Panc1 (cell line): Measurements from ENCODE around the gene DUSP9. TPM values are rescaled to one million over a fixed set of nuclear protein-coding genes. Genes with fewer than 3 reads are reported as not detected.

ENCODE experiments used
- ATAC-seq: fragments of 200-7000 bp; cut with Tn5 transposase; 2 replicates; pipeline ENCODE4 v1.9.1; 2020; ENCODE audit warnings: mild to moderate bottlenecking, moderate library complexity
- BruUV-seq: library from RNA; stranded (reverse); fragments of 400-500 nt; replicated peaks from 2 replicates; lab custom pipeline; 2021; lab: Mats Ljungman, UMichigan
- CTCF ChIA-PET: fragments of 300-600 bp; sonication (Branson Sonifier 250); formaldehyde crosslinking; loops from one replicate; lab custom pipeline; 2022; ENCODE audit warnings: antibody characterized with exemption; lab: Charles Lee
- POLR2A ChIA-PET: fragments of 300-600 bp; sonication (Branson Sonifier 250); formaldehyde crosslinking; loops from one replicate; lab custom pipeline; 2022; ENCODE audit warnings: antibody characterized with exemption; lab: Charles Lee
- DNase-seq: peaks from one replicate; pipeline ENCODE4 v3.0.0-alpha.2; 2010; ENCODE audit warnings: low read depth, low spot score
- H3K27ac ChIP-seq: 2 replicates; pipeline ENCODE4 v1.5.1; 2011; ENCODE audit warnings: mild to moderate bottlenecking, low read length, inconsistent platforms
- H3K27me3 ChIP-seq: fragments of 200-500 bp; sonication (Bioruptor generic); 2 replicates; pipeline ENCODE4 v1.6.0; 2014; ENCODE audit warnings: low read length, inconsistent platforms; ENCODE audit not compliant: control insufficient read depth, insufficient read depth
- H3K36me3 ChIP-seq: fragments of 200-500 bp; sonication (Bioruptor generic); 2 replicates; pipeline ENCODE4 v1.5.1; 2014; ENCODE audit warnings: inconsistent platforms, mild to moderate bottlenecking, low read length, moderate library complexity; ENCODE audit not compliant: control insufficient read depth, insufficient read depth
- H3K4me1 ChIP-seq: 2 replicates; pipeline ENCODE4 v1.5.1; 2011; ENCODE audit warnings: inconsistent platforms, mild to moderate bottlenecking, low read length, moderate library complexity; ENCODE audit not compliant: control insufficient read depth, insufficient read depth
- H3K4me3 ChIP-seq, 2 experiments: 2 replicates each; pipeline ENCODE4 v1.5.1; 2011 to 2012; ENCODE audit warnings: low read depth in 2 of 2, low read length in 2 of 2, mild to moderate bottlenecking in 2 of 2, inconsistent platforms in 1 of 2, moderate library complexity in 1 of 2
- H3K9me3 ChIP-seq: fragments of 200-500 bp; sonication (Bioruptor generic); 2 replicates; pipeline ENCODE4 v1.5.1; 2014; ENCODE audit warnings: low read depth, mild to moderate bottlenecking, inconsistent platforms, low read length, moderate library complexity; ENCODE audit not compliant: control insufficient read depth, insufficient read depth
- POLR2AphosphoS5 ChIP-seq: IDR thresholded peaks from 2 replicates; pipeline ENCODE4 v1.6.1; 2012; ENCODE audit warnings: mild to moderate bottlenecking, low read depth, low read length, moderate library complexity
- SIN3A ChIP-seq: IDR thresholded peaks from 2 replicates; pipeline ENCODE4 v1.6.1; 2012; ENCODE audit warnings: low read depth, mild to moderate bottlenecking, low read length, moderate library complexity, borderline replicate concordance; ENCODE audit not compliant: insufficient read depth
- TCF7L2 ChIP-seq: IDR thresholded peaks from 2 replicates; pipeline ENCODE4 v1.6.1; 2011; ENCODE audit warnings: mild to moderate bottlenecking, low read depth, low read length, inconsistent platforms
- in situ Hi-C: cut with HindIII; loops from 2 replicates; pipeline ENCODE4 v1.10.0; 2016; ENCODE audit warnings: low sequenced_read_pairs, low pct_unique_long_range_greater_than_20kb
- intact Hi-C: fragments of 100-400 bp; cut with micrococcal nuclease; formaldehyde crosslinking; loops from one replicate; pipeline ENCODE4 v1.10.0; 2022; ENCODE audit not compliant: unreplicated experiment
- total RNA-seq: library from RNA; stranded (reverse); gene quantifications from one replicate; pipeline ENCODE4 v1.2.1, GENCODE V29; 2021; ENCODE audit not compliant: unreplicated experiment
- TF ChIP-seq, protein P1 (sequence below), 2 experiments: IDR thresholded peaks; 2 replicates each; pipeline ENCODE4 v1.6.1; 2011 to 2012; ENCODE audit warnings: low read depth in 2 of 2, control low read depth in 1 of 2, low read length in 1 of 2, mild to moderate bottlenecking in 1 of 2, moderate library complexity in 1 of 2; ENCODE audit not compliant: insufficient read depth in 1 of 2
- TF ChIP-seq, protein P2 (sequence below): fragments of 450-650 bp; IDR thresholded peaks from 2 replicates; pipeline ENCODE4 v1.5.1; 2017; ENCODE audit warnings: mild to moderate bottlenecking

DUSP9 gene
- total RNA-seq, 1 experiment from 2014 or later = 7.1 TPM

DNA sequence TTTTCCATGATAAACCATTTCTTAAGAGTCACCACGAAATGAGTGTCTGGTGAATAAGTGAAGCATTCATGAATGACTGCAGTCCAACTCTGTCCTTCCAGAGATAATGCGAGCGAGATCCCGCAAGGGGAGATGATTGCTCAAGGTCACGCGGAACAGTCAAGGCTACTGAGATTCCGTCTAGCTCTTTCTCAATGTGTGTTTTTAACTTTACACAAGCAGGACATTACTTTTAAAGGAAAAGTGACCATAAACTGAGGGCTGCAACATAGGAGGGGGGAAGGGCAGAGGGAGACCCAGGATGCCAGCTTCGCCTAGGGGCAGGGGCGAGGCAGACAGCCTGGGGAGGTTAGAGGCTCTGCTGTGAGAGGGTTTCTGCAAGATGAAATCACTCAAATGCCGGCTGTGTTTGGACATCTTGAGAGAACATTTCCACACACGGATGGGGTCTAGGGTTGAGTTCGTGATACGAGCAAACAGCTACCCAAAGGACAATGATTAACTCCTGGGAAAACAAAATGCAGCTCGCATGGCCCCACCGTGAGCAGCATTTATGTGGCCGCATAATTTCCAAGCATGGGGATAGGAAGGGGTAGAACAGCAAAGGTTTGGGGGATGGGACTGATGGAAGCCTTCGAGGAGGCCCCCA lies 24.2 kb upstream of the DUSP9 start (continued):
- no peak for TF ChIP-seq SIN3A

DNA sequence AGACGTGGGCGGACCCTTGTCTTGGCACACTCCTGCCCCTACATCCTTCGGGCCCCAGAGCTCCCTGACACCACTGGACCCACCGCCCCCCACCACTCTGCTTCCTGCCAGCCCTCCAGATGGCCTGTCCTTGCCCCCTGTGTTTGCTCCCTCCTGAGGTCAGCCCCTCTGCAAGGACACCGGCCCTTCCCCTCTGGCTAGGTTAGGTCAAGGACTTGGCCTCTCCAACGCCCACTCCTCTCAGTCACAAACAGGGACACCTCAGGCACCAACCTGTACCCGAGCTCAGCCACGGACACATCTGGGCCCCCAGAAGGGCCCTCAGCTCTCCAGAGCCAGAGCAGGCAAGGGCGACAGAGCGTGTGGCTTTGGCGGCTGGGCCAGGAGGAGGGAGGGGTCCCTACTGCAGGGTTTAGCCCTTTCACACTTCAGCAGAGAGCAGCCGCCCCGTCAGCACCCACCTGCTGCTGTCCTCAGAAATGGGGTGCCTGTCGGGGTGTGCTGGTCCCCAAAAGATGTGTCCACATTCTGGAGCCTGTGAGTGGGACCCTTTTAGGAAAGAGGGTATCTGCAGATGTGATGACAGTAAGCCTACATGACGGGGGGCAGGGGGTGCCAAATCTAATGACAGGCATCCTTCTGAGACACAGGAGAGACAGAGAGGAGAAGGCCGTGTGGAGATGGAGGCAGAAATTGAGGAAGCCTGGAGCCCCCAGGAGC lies 23.5 kb upstream of the DUSP9 start:
- ChIA-PET POLR2A (no interaction called here), CTCF (interaction anchor here (0.6 kb wide), 1 partner anchor 14 kb away, joined by 3 read pairs; no protein-coding TSS in a partner anchor)
- no peaks in the 10 kb centered on the region for H3K27me3 ChIP-seq
- H3K36me3 ChIP-seq = no peaks in the 10 kb centered on the region
- intact Hi-C loops = no loop called here
- no peaks in the 10 kb centered on the region for H3K9me3 ChIP-seq
- H3K27ac ChIP-seq = no peak overlapping the region
- in situ Hi-C loops = no loop called here
- TF ChIP-seq POLR2AphosphoS5 (no peak), TCF7L2 (no peak), SIN3A (no peak)
- TF ChIP-seq, protein P1, sequence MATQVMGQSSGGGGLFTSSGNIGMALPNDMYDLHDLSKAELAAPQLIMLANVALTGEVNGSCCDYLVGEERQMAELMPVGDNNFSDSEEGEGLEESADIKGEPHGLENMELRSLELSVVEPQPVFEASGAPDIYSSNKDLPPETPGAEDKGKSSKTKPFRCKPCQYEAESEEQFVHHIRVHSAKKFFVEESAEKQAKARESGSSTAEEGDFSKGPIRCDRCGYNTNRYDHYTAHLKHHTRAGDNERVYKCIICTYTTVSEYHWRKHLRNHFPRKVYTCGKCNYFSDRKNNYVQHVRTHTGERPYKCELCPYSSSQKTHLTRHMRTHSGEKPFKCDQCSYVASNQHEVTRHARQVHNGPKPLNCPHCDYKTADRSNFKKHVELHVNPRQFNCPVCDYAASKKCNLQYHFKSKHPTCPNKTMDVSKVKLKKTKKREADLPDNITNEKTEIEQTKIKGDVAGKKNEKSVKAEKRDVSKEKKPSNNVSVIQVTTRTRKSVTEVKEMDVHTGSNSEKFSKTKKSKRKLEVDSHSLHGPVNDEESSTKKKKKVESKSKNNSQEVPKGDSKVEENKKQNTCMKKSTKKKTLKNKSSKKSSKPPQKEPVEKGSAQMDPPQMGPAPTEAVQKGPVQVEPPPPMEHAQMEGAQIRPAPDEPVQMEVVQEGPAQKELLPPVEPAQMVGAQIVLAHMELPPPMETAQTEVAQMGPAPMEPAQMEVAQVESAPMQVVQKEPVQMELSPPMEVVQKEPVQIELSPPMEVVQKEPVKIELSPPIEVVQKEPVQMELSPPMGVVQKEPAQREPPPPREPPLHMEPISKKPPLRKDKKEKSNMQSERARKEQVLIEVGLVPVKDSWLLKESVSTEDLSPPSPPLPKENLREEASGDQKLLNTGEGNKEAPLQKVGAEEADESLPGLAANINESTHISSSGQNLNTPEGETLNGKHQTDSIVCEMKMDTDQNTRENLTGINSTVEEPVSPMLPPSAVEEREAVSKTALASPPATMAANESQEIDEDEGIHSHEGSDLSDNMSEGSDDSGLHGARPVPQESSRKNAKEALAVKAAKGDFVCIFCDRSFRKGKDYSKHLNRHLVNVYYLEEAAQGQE (IDR thresholded peaks at IDR 0.05; ENCODE audit: insufficient read depth in 1 of 2, low read depth in 2 of 2, low read length in 1 of 2) = no peak
- TF ChIP-seq, protein P2, sequence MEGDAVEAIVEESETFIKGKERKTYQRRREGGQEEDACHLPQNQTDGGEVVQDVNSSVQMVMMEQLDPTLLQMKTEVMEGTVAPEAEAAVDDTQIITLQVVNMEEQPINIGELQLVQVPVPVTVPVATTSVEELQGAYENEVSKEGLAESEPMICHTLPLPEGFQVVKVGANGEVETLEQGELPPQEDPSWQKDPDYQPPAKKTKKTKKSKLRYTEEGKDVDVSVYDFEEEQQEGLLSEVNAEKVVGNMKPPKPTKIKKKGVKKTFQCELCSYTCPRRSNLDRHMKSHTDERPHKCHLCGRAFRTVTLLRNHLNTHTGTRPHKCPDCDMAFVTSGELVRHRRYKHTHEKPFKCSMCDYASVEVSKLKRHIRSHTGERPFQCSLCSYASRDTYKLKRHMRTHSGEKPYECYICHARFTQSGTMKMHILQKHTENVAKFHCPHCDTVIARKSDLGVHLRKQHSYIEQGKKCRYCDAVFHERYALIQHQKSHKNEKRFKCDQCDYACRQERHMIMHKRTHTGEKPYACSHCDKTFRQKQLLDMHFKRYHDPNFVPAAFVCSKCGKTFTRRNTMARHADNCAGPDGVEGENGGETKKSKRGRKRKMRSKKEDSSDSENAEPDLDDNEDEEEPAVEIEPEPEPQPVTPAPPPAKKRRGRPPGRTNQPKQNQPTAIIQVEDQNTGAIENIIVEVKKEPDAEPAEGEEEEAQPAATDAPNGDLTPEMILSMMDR = no peak
- H3K4me3 ChIP-seq = no peak overlapping the region
- no peaks in the 10 kb centered on the region for H3K4me1 ChIP-seq
- DNase-seq = no peak
- no TSS peak for BruUV-seq
- ATAC-seq = no peak

DNA sequence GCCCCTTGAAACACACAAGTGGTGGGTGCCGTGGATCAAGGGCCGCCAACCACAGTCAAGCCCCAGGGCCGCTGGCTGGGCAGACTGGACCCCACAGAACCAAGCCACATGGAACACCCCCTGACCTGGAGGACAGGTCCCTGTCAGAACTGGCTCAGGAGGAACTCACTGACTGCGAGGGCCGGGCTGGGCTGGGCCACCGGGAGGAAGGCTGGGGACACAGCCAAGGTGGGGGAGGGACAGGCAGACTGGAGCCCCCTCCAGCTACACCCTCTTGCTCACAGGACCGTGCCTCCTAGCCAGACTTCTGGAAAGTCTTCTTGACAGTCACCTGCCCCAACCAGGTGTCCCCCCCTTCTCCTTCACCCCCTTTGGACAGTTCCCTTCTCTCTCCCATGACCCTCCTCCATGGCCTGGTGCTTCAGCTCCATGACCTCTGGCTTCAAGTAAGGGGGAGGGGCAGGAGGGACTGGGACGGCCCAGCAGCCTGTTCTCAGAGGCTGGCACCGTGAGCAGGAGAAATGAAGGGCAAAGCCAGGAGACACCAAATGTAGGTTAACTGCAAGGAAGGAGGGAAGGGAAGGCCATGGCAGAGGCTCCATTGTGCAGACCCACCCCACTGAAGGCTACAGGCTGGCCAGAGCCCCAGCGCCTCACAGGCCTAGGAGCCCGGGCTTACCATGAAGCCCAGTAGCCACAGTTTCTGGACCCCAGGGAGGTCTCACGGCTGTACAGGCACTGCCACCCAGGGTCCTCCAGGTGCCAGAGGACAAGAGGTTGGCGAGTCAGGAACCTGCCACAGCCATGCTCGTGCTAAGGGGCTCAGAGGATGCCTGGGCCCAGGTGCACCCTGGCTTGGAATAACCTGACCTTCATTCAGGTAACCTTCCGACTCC lies 22.6 kb upstream of the DUSP9 start:
- Histone ChIP-seq H3K27me3 (no peaks in the 10 kb centered on the region), H3K9me3 (no peaks in the 10 kb centered on the region), H3K4me1 (no peaks in the 10 kb centered on the region), H3K36me3 (no peaks in the 10 kb centered on the region), H3K27ac (no peak overlapping the region), H3K4me3 (no peak overlapping the region)
- intact Hi-C loops = no loop called here
- CTCF ChIA-PET = no interaction called here
- in situ Hi-C loops = no loop called here
- TF ChIP-seq, protein P1 (IDR thresholded peaks at IDR 0.05; ENCODE audit: insufficient read depth in 1 of 2, low read depth in 2 of 2, low read length in 1 of 2) = no peak
- TF ChIP-seq SIN3A (no peak), POLR2AphosphoS5 (no peak), TCF7L2 (no peak)
- TF ChIP-seq, protein P2 = no peak
- BruUV-seq = no TSS peak
- DNase-seq (no peak), ATAC-seq (no peak; the same call in 1 of the 2 replicates)
- POLR2A ChIA-PET = interaction anchor here (0.6 kb wide), 1 partner anchor 63 kb away, joined by 4 read pairs; no protein-coding TSS in a partner anchor
